ENCODE results near the gene KCNIP1.
A peak's percentile ranks its signal among the peaks of the same experiment; 100 is the strongest.

DNA sequence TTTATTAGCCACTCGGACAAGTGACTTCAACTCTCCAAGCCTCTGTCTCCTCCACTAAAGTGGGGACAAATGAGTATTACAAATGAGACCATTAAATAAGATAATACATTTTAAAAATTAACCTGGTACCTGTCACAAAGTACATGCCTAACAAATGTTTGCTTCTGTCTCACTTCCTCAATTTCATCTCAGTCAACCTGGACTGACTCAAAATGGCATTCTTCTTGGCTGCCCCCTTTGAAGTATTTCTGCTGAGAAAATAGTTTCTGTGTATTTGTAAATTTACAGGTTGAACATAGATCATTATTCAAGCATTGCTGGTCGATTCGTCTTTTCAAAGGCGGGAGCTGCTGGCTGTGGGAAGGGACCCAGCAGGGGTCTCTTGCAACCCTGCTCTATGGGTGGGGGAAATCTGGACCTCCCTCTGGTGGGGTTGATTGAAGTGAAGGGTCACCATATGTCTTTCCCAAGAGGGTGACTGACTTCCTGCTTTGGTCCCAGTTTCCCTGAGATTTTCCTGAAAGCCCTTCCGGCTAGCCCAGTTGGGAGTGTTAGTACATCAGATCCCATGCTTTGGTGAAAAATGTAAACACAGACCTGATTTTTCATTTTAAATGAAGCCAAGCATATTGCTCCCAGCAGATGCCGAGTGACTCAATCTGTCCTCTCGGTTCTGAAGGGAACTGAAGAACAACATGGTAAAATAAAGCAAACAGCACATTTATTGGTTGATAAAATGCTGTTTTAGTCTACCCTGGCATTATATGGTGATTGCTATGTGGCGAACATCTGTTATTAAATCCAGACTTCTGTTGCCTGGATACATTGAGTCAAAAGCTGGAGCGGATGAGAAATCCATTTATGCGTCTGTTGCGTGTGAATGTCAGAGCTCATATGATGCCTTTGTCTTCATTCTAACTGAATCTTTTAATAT, 73.0 kb downstream of the KCNIP1 start:
- peak; percentile 56 for TF ChIP-seq POLR2AphosphoS5 (IDR thresholded peaks at IDR 0.05)
- TF ChIP-seq EZH2 (IDR thresholded peaks at IDR 0.05; ENCODE audit: borderline replicate concordance, insufficient read depth, low read length, poor library complexity, severe bottlenecking) = no peak
- no peak for TF ChIP-seq CTCF (IDR thresholded peaks at IDR 0.05; ENCODE audit: poor library complexity, severe bottlenecking)
